ENCODE measurements around the gene CHD5.

The CHD5 gene

DNA sequence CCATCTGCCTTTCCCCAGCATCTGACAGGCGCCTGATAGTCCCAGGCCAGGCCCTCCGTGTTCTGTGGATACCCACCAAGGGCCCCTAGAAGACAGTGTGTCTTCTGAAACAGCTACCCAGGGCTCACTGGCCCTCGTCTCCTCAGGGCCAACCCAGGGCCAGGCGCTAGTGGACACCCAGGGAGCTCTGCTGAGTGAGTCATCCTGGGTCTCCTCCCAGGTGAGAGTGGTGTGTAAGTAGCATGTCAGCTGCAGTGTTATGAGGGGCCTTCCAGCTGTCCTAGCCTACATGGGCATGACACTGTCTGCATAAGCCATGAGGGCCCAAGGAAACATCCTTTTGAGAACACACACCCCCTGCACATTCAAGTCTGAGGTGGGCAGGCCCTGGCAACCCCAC lies 36.7 kb downstream of the CHD5 start:
- Histone ChIP-seq H3K4me1 (ENCODE audit: insufficient read depth, low read length) (no peaks in the 10 kb centered on the region), H4K20me1 (ENCODE audit: insufficient read depth, low read length) (no peaks in the 10 kb centered on the region), H3K79me2 (ENCODE audit: insufficient read depth, low read length) (no peaks in the 10 kb centered on the region), H2AFZ (ENCODE audit: low read depth, low read length) (no peak overlapping the region), H3K9ac (ENCODE audit: low read depth, low read length) (no peak overlapping the region), H3K4me3 (ENCODE audit: low read depth in 1 of 2, low read length in 2 of 2) (no peak overlapping the region), H3K36me3 (ENCODE audit: insufficient read depth, low read length) (no peaks in the 10 kb centered on the region), H3K9me3 (ENCODE audit: insufficient read depth, low read length, severe bottlenecking) (no peaks in the 10 kb centered on the region), H3K27ac (ENCODE audit: low read length) (no peak overlapping the region), H3K27me3 (ENCODE audit: insufficient read depth, low read length, poor library complexity) (no peaks in the 10 kb centered on the region), H3K4me2 (ENCODE audit: insufficient read depth, low read length) (no peak overlapping the region)
- DNase-seq (no peak), ATAC-seq (ENCODE audit: insufficient read depth, low read depth) (no peak)
- TF ChIP-seq, protein P1, sequence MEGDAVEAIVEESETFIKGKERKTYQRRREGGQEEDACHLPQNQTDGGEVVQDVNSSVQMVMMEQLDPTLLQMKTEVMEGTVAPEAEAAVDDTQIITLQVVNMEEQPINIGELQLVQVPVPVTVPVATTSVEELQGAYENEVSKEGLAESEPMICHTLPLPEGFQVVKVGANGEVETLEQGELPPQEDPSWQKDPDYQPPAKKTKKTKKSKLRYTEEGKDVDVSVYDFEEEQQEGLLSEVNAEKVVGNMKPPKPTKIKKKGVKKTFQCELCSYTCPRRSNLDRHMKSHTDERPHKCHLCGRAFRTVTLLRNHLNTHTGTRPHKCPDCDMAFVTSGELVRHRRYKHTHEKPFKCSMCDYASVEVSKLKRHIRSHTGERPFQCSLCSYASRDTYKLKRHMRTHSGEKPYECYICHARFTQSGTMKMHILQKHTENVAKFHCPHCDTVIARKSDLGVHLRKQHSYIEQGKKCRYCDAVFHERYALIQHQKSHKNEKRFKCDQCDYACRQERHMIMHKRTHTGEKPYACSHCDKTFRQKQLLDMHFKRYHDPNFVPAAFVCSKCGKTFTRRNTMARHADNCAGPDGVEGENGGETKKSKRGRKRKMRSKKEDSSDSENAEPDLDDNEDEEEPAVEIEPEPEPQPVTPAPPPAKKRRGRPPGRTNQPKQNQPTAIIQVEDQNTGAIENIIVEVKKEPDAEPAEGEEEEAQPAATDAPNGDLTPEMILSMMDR (IDR thresholded peaks at IDR 0.05; ENCODE audit: borderline replicate concordance, extremely low read depth, low read length, poor library complexity, severe bottlenecking), result no peak
- no peak for TF ChIP-seq EZH2 (IDR thresholded peaks at IDR 0.05; ENCODE audit: borderline replicate concordance, low read depth, low read length, severe bottlenecking)

DNA sequence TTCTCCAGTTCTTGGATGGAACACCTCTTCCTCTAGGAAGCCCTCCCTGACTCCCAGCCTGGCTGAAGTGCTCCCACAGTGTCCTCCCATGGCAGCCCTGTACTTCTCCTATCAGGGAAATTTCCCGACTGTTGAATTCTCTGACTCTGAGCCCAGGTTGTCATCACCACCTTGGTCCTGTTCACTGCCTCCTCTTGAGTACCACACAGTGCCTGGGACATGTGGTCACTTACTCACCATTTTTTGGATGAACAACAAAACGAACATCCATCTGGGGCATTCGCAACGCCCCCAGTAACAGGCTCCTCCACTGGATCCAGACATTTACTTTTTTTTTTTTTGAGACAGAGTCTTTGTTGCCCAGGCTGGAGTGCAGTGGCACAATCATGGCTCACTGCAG lies 37.4 kb downstream of the CHD5 start:
- no peaks in the 10 kb centered on the region for H3K36me3 ChIP-seq (ENCODE audit: insufficient read depth, low read length)
- H3K4me2 ChIP-seq (ENCODE audit: insufficient read depth, low read length), result no peak overlapping the region
- TF ChIP-seq, protein P1 (IDR thresholded peaks at IDR 0.05; ENCODE audit: borderline replicate concordance, extremely low read depth, low read length, poor library complexity, severe bottlenecking), result no peak
- no peak for TF ChIP-seq EZH2 (IDR thresholded peaks at IDR 0.05; ENCODE audit: borderline replicate concordance, low read depth, low read length, severe bottlenecking)
- no peak overlapping the region for H3K4me3 ChIP-seq (ENCODE audit: low read depth in 1 of 2, low read length in 2 of 2)
- no peaks in the 10 kb centered on the region for H4K20me1 ChIP-seq (ENCODE audit: insufficient read depth, low read length)
- H3K9me3 ChIP-seq (ENCODE audit: insufficient read depth, low read length, severe bottlenecking), result no peaks in the 10 kb centered on the region
- DNase-seq (no peak), ATAC-seq (ENCODE audit: insufficient read depth, low read depth) (no peak)
- H2AFZ ChIP-seq (ENCODE audit: low read depth, low read length), result no peak overlapping the region
- no peak overlapping the region for H3K27ac ChIP-seq (ENCODE audit: low read length)
- H3K4me1 ChIP-seq (ENCODE audit: insufficient read depth, low read length), result no peaks in the 10 kb centered on the region
- H3K79me2 ChIP-seq (ENCODE audit: insufficient read depth, low read length), result no peaks in the 10 kb centered on the region
- no peaks in the 10 kb centered on the region for H3K27me3 ChIP-seq (ENCODE audit: insufficient read depth, low read length, poor library complexity)
- H3K9ac ChIP-seq (ENCODE audit: low read depth, low read length), result no peak overlapping the region

DNA sequence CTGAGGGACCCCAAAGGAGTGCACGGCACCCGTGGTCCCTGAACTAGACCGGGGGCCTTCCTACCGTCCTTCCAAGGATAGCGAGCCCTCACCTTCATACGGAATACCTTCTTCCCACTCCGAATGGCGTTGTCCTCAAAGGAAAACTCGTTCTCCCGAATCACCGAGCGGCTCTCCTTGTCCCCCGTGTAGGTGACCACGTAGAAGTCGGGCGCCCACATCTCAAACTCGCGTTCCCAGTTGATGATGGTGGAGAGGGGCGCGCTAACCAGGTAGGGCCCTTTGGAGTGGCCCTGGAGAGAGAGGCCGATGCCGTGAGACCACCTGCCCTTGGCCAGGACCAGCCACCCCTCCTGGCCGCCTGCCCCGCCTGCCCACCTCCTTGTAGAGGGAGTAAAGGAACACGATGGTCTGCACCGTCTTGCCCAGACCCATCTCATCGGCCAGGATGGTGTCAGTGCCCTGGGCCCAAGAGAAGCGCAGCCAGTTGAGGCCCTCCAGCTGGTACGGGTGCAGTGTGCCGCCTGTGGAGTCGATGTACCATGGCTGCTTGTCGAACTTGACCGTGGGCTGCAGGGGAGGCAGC lies 38.0 kb downstream of the CHD5 start:
- no peak overlapping the region for H3K4me3 ChIP-seq (ENCODE audit: low read depth in 1 of 2, low read length in 2 of 2)
- H2AFZ ChIP-seq (ENCODE audit: low read depth, low read length), result no peak overlapping the region
- H3K9me3 ChIP-seq (ENCODE audit: insufficient read depth, low read length, severe bottlenecking), result no peaks in the 10 kb centered on the region
- H4K20me1 ChIP-seq (ENCODE audit: insufficient read depth, low read length), result no peaks in the 10 kb centered on the region
- H3K4me2 ChIP-seq (ENCODE audit: insufficient read depth, low read length), result no peak overlapping the region
- no peak for DNase-seq
- no peaks in the 10 kb centered on the region for H3K27me3 ChIP-seq (ENCODE audit: insufficient read depth, low read length, poor library complexity)
- no peak for ATAC-seq (ENCODE audit: insufficient read depth, low read depth)
- no peaks in the 10 kb centered on the region for H3K36me3 ChIP-seq (ENCODE audit: insufficient read depth, low read length)
- no peaks in the 10 kb centered on the region for H3K79me2 ChIP-seq (ENCODE audit: insufficient read depth, low read length)
- no peaks in the 10 kb centered on the region for H3K4me1 ChIP-seq (ENCODE audit: insufficient read depth, low read length)
- TF ChIP-seq, protein P1 (IDR thresholded peaks at IDR 0.05; ENCODE audit: borderline replicate concordance, extremely low read depth, low read length, poor library complexity, severe bottlenecking), result no peak
- TF ChIP-seq EZH2 (IDR thresholded peaks at IDR 0.05; ENCODE audit: borderline replicate concordance, low read depth, low read length, severe bottlenecking), result no peak
- H3K9ac ChIP-seq (ENCODE audit: low read depth, low read length), result no peak overlapping the region
- no peak overlapping the region for H3K27ac ChIP-seq (ENCODE audit: low read length)

DNA sequence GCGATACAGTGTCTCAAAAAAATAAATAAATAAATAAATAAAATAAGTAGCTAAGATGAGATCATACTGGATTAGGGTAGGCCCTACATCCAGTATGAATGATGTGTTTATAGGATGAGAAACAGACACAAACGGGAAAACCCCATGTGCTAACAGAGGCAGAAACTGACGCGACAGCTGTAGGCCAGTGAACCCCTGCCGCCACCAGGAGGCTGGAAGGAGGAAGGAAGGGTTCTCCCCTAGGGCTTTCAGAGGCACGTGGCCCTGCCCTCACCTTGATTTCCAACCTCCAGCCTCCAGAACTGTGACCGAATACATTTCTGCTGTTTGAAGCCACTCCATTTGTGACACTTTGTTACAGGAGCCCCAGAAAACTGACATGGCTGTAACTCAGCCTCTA lies 38.5 kb downstream of the CHD5 start:
- H3K27ac ChIP-seq (ENCODE audit: low read length), result no peak overlapping the region
- no peaks in the 10 kb centered on the region for H3K9me3 ChIP-seq (ENCODE audit: insufficient read depth, low read length, severe bottlenecking)
- ATAC-seq (ENCODE audit: insufficient read depth, low read depth) (no peak), DNase-seq (no peak)
- no peaks in the 10 kb centered on the region for H3K4me1 ChIP-seq (ENCODE audit: insufficient read depth, low read length)
- H4K20me1 ChIP-seq (ENCODE audit: insufficient read depth, low read length), result no peaks in the 10 kb centered on the region
- no peak overlapping the region for H3K9ac ChIP-seq (ENCODE audit: low read depth, low read length)
- no peaks in the 10 kb centered on the region for H3K27me3 ChIP-seq (ENCODE audit: insufficient read depth, low read length, poor library complexity)
- no peaks in the 10 kb centered on the region for H3K36me3 ChIP-seq (ENCODE audit: insufficient read depth, low read length)
- TF ChIP-seq EZH2 (IDR thresholded peaks at IDR 0.05; ENCODE audit: borderline replicate concordance, low read depth, low read length, severe bottlenecking), result no peak
- TF ChIP-seq, protein P1 (IDR thresholded peaks at IDR 0.05; ENCODE audit: borderline replicate concordance, extremely low read depth, low read length, poor library complexity, severe bottlenecking), result peak; percentile 32
- H3K79me2 ChIP-seq (ENCODE audit: insufficient read depth, low read length), result no peaks in the 10 kb centered on the region
- H3K4me2 ChIP-seq (ENCODE audit: insufficient read depth, low read length), result no peak overlapping the region
- no peak overlapping the region for H3K4me3 ChIP-seq (ENCODE audit: low read depth in 1 of 2, low read length in 2 of 2)
- no peak overlapping the region for H2AFZ ChIP-seq (ENCODE audit: low read depth, low read length)

All from DND-41 (cell line).